GM10248 (cell line): Measurements from ENCODE around the gene MAGEA10.
"Not testable (repeated sequence)": the region's sequence is repeated elsewhere in the genome, so short reads cannot be mapped to it uniquely, and the experiment has no call there.

Experiments used
- CTCF ChIA-PET: fragments of 300-600 bp; sonication (Branson Sonifier 250); formaldehyde crosslinking; extraction: SDS; loops from one replicate; lab custom pipeline; 2021; ENCODE audit warnings: antibody characterized with exemption; lab: Yijun Ruan, JAX
- POLR2A ChIA-PET: fragments of 350-650 bp; sonication (Branson Sonifier 250); formaldehyde crosslinking; extraction: SDS; loops from one replicate; lab custom pipeline; 2020; ENCODE audit warnings: antibody characterized with exemption; lab: Yijun Ruan, JAX
- DNase-seq: peaks from one replicate; pipeline ENCODE4 v3.0.0; 2012; ENCODE audit errors: extremely low spot score
- TF ChIP-seq, protein P1 (sequence below): IDR thresholded peaks from 2 replicates; pipeline ENCODE4 v1.5.1; 2012; ENCODE audit warnings: mild to moderate bottlenecking, low read depth; ENCODE audit errors: extremely low read depth, missing control alignments, control extremely low read depth

Gene MAGEA10

GRCh38 chrX:152137771-152138387, 498 bp downstream of the MAGEA10 start:
- ChIA-PET POLR2A (no interaction called here), CTCF (no interaction called here)
- TF ChIP-seq, protein P1, sequence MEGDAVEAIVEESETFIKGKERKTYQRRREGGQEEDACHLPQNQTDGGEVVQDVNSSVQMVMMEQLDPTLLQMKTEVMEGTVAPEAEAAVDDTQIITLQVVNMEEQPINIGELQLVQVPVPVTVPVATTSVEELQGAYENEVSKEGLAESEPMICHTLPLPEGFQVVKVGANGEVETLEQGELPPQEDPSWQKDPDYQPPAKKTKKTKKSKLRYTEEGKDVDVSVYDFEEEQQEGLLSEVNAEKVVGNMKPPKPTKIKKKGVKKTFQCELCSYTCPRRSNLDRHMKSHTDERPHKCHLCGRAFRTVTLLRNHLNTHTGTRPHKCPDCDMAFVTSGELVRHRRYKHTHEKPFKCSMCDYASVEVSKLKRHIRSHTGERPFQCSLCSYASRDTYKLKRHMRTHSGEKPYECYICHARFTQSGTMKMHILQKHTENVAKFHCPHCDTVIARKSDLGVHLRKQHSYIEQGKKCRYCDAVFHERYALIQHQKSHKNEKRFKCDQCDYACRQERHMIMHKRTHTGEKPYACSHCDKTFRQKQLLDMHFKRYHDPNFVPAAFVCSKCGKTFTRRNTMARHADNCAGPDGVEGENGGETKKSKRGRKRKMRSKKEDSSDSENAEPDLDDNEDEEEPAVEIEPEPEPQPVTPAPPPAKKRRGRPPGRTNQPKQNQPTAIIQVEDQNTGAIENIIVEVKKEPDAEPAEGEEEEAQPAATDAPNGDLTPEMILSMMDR = no peak
- DNase-seq = no peak

GRCh38 chrX:152136312-152136711, 2.1 kb downstream of the MAGEA10 start:
- POLR2A ChIA-PET = no interaction called here
- CTCF ChIA-PET = no interaction called here

GRCh38 chrX:152131525-152131924, 6.9 kb downstream of the MAGEA10 start:
- no peak for DNase-seq
- POLR2A ChIA-PET = no interaction called here
- TF ChIP-seq, protein P1 = no peak
- CTCF ChIA-PET = no interaction called here

More at GRCh38 chrX:152136312-152136711, 2.1 kb downstream of the MAGEA10 start:
- TF ChIP-seq, protein P1 = no peak
- DNase-seq = no peak

DNA sequence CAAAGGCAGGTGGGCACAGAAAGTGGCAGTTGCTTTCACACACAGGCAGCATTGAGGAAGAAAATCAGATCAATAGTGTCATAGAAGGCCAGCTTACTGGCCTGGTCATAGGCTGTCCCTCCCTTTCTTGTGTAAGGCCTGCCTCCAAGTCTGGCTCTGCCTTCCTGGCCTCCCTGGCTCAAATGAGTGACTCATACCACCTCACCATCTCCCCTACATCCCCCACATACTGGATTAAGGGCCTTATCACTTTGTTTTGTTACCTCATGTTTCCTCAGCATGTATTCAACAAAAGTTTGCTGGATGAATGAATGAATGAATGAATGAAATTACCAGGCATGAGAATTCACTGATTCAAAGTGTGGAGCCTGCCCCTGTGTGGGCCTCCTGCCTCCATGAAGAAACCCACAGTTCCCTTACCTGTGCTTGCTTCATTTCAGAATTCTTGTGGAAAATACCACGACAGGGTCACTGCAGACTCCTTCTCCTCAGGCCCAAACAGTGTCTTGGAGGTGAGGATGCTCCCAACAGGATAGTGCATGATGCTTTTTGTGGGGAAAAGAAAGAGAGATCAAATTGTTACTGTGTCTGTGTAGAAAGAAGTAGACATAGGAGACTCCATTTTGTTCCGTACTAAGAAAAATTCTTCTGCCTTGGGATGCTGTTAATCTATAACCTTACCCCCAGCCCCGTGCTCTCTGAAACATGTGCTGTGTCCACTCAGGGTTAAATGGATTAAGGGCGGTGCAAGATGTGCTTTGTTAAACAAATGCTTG, 9.1 kb downstream of the MAGEA10 start:
- POLR2A ChIA-PET, CTCF ChIA-PET, DNase-seq: not testable (repeated sequence)

DNA sequence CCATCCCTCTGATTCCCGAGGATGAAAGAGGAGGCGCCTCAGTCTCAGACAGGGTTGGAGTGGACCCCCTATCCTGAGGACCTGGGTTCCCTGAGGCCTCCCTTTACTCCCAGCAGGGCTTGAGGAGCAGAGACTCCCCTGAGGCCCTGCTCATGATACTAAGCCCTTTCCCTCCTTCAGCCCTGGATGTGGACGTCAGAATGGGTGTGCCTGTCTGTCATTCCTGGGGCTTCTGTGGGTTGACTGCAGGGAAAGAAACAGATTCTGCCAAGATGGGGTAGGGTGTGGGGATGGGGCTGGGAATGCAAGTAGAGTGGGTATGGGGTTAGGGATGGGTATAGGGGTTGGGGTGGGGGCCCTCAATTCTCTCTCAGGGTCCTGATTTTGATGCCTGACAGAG, 21.1 kb downstream of the MAGEA10 start:
- ChIA-PET CTCF (no interaction called here), POLR2A (no interaction called here)
- TF ChIP-seq, protein P1 = no peak
- DNase-seq = no peak

DNA sequence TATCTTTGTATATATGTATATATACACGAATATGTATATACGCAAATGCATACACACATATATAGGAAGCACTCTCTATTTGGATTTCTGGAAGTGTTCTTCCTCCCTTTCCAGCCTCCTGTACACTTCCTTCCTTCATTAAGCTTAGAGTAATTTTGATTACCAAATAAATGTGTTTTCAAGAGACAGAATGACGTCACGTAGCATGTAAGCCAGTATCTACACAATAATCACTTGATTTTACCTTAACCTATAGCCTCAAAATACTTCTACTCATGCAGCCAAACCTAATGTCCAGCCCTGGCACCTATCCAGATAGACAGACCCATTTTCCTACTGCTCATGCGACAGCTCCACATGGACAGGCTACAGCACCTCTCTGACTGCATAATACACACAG, 29.9 kb downstream of the MAGEA10 start:
- DNase-seq = no peak
- ChIA-PET POLR2A (no interaction called here), CTCF (no interaction called here)
- TF ChIP-seq, protein P1 = no peak

GRCh38 chrX:152103866-152104265, 34.5 kb downstream of the MAGEA10 start:
- TF ChIP-seq, protein P1 = no peak
- no peak for DNase-seq
- POLR2A ChIA-PET = no interaction called here
- CTCF ChIA-PET = no interaction called here
